AG10803 (cell line): Measurements from ENCODE around the gene PDE6C.

Source experiments
- DNase-seq: peaks from one replicate; pipeline ENCODE4 v3.0.0; 2010; ENCODE audit warnings: low read depth
- H3K4me3 ChIP-seq: 2 replicates; pipeline ENCODE4 v1.5.1; 2011; ENCODE audit warnings: mild to moderate bottlenecking, low read length, control low read depth
- TF ChIP-seq, protein P1 (sequence below): conservative IDR thresholded peaks from 2 replicates; pipeline ENCODE4 v1.5.1; 2011; ENCODE audit warnings: mild to moderate bottlenecking, low read length, control low read depth, inconsistent platforms

Gene PDE6C

DNA sequence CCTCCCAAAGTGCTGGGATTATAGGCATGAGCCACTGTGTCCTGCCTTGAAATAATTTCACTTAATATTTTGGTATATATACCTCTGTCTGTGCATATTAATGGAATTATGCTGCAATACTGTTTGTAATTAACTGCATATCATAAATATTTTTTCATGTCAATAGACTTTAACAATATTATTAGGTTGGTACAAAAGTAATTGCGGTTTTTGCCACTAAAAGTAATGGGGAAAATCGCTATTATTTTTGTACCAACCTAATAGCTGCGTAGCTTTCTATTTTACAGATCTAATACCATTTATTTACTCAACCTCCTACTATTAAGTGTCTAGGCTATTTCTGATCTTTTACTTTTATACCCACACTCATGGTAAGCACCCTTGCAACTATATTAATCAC is 3.9 kb upstream of the PDE6C start:
- no peak for DNase-seq
- no peak overlapping the region for H3K4me3 ChIP-seq
- TF ChIP-seq, protein P1, sequence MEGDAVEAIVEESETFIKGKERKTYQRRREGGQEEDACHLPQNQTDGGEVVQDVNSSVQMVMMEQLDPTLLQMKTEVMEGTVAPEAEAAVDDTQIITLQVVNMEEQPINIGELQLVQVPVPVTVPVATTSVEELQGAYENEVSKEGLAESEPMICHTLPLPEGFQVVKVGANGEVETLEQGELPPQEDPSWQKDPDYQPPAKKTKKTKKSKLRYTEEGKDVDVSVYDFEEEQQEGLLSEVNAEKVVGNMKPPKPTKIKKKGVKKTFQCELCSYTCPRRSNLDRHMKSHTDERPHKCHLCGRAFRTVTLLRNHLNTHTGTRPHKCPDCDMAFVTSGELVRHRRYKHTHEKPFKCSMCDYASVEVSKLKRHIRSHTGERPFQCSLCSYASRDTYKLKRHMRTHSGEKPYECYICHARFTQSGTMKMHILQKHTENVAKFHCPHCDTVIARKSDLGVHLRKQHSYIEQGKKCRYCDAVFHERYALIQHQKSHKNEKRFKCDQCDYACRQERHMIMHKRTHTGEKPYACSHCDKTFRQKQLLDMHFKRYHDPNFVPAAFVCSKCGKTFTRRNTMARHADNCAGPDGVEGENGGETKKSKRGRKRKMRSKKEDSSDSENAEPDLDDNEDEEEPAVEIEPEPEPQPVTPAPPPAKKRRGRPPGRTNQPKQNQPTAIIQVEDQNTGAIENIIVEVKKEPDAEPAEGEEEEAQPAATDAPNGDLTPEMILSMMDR, result no peak

DNA sequence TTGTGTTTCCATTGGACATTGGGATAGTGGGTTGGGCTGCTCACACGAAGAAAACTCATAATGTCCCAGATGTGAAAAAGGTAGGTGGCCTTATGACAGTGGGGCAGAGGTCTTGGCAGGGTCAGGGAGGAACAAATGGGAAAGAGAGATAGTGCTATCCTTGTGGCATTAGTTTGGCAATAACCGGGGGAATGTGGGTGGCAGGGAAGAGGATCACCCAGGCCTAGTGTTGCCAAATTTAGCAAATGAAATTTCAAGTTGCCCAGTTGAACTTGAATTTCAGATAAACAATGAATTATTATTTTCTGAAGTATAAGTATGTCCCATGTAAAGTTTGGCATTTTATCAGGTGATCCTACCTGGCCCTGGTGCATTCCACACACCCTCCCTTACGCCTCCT is 789 bp downstream of the PDE6C start:
- DNase-seq, result no peak
- H3K4me3 ChIP-seq, result no peak overlapping the region
- TF ChIP-seq, protein P1, result no peak

DNA sequence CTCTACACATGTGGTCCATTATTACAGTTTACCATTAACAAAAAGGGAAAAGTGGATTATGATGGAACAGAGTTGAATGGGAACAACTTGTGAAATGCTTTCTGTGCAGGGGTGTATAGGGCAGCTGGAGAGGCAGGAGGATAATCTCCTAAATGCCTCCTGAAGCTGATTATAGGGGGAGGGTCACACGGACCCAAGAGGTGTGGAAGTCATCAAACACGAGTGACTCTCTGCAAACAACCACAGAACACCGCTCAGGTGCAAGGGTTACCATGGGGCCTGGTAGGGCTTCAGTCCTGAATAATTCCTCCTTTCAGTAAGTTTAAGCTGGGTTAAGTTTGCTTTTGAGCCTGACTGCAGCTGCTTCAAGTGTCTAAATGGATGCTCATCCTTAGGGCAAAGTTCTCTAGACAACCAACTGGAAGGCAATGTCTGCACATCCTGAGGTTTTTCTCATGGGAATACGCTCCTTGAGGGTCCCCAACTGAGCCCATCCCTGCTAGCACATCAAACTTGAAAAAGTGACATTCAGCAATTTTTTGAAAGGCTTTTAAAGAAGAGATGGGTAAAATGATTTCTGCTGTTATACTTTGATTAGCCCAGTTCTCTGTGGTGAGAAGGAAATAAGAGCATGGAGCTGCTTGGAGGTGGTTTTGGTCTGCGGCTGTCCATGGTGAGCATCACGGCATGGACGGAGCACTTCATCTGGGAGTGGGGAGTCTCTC is 1.9 kb downstream of the PDE6C start:
- H3K4me3 ChIP-seq, result no peak overlapping the region
- TF ChIP-seq, protein P1, result no peak
- no peak for DNase-seq

DNA sequence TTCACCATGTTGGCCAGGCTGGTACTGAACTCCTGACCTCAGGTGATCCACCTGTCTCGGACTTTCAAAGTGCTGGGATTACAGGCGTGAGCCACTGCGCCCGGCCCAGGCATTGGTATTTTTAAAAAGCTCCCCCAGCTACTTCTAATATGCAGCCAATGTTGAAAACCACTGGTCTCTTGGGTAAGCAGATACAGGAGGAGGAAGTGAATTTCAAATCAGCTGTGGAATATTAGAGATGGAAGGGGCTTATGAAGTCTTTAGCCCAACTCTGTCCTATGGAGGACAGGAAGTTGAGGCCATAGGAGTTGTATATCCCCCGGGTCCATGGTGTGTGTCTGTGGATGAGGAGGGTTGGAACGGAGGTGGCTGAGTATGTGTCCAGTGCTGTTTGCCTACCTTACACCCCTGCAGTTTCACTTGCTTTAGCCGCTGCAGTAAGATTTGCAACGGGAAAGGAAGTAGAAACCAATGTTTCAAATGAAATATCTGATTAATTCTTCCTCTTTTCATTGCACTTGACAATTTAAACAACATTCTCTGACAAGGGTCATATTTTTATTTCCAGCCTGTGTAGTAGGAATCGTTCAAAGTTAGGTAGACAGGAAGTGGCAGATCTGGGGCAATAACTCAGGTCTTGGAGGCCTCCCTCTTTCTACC is 3.4 kb downstream of the PDE6C start:
- no peak overlapping the region for H3K4me3 ChIP-seq
- TF ChIP-seq, protein P1, result no peak
- DNase-seq, result no peak

DNA sequence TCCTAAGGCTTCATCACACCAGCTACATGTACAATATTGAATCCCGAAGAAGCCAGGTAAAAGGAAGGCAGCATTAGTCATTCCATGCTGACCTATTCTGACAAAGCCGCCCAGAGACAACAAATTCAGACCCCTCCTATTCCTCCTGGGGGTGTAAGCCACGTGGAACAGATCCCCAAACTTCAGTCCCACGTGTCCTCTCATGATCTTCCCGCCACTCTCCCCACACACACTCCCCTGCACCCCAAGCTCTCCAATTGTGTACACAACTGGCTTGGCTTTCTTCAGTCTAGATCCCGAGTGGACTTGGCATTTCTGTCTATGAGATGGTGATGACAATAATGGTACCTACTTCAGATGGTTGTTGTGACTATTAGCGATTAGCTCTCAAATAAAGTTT is 8.6 kb downstream of the PDE6C start:
- no peak overlapping the region for H3K4me3 ChIP-seq

DNA sequence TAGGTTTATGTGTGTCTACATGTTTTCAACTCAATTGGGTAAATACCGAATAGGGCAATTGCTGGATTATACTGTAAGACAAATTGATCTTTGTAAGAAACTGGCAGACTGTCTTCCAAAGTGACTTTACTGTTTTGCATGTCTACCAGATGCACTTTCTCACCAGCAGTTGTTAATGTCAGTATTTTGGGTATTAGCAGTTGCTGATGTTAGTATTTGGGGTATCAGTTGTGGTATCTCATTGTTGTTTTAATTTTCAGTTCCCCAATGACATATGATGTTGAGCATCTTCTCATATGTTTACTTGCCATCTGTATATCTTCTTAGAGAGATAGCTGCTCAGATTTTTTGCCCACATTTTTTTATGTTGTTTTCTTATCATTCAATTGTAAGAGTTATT is 10.6 kb downstream of the PDE6C start:
- no peak for DNase-seq
- H3K4me3 ChIP-seq, result no peak overlapping the region
- TF ChIP-seq, protein P1, result no peak

More for the DNA sequence above, 8.6 kb downstream of the PDE6C start:
- DNase-seq, result no peak
- TF ChIP-seq, protein P1, result no peak

DNA sequence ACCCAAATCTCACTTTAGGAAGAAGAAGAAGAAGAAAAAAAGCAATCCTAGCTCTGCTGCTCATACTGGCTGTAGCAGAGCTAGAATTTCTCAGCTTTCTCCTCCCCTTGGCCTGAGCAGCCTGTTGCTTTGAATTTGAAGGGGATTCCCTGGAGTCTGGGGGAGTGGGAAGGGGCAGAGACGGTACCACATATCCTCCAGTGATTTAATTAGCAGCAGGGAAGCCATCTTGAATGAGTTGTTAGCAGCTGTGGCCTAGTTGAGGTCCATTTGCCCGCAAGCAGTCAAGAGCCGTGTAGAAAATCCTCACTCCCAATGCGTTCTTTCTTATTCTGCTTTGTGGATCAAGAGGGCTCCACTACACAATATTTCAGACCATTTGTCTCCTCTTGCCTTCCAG is 16.5 kb downstream of the PDE6C start:
- TF ChIP-seq, protein P1, result no peak
- DNase-seq, result no peak
- no peak overlapping the region for H3K4me3 ChIP-seq
